HG03159 (cell line): Measurements from ENCODE around the gene RESF1.

Experiments
- ATAC-seq: cut with Tn5 transposase; IDR thresholded peaks from one replicate; pipeline ENCODE4 v1.9.1; 2021; ENCODE audit warnings: mild to moderate bottlenecking, moderate library complexity; ENCODE audit not compliant: unreplicated experiment

RESF1 gene

DNA sequence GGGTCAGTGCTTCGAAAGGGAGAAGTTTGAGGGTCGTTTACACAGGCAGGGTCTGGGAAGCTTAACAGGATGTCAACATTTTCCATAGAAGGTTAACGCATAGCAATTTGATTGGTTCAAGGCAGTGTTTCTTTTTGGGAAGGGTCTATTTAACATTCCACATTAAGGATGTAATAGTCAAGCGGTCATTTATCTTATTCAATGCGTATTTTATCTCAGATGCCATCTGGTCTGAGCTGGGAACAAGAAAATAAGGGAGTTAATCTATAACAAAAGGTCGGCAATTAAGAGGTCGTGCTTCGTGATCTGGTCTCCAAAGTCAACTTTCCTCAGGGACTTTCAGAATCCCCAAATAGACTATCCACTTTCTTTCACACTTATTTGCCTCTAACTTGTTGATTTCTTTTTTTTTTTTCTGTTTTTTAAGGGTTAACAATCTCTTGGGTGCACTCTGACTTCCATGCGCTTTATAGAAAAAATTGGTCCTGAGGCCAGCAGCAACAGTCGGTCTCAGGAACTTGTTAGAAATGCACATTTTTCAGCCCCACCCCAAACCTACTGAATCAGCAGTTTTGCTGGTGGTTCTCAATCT lies 550 bp upstream of the RESF1 start:
- no peak for ATAC-seq

- ATAC-seq: peak; percentile 48
Measured at GRCh38 chr12:31959701-31960391, 631 bp downstream of the RESF1 start.

GRCh38 chr12:31961137-31961536 lies 1.9 kb downstream of the RESF1 start:
- no peak for ATAC-seq

DNA sequence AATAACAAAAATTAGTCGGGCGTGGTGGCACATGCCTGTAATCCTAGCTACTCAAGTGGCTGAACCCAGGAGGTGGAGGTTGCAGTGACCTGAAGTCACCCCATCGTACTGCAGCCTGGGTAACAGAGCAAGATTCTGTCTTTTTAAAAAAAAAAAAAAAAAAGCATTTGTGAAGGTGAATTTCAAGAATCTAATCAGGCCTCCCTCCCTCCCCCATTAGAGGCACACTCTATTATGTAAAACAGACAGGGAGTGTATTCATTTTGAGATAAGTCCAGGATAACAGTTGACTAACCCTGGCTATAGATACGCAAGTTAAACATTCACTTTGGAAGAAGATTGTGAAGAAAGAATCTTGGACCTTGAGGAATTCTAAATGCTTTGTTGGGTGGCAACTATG lies 2.9 kb downstream of the RESF1 start:
- no peak for ATAC-seq

DNA sequence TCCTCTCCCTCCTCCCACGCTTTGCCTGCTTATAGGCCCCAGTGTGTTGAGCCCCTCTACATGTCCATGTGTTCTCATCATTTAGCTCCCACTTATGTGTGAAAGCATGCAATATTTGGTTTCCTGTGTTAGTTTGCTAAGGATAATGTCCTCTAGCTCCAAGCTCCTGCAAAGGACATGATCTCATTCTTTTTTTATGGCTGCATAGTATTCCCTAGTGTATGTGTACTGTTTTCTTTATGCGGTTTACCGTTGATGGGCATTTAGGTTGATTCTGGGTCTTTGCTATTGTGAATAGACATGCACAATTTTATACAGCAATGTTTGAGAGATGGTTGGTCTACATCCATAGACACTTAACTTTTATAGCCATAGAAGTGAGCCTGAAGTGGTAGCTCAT lies 5.1 kb downstream of the RESF1 start:
- ATAC-seq: no peak

GRCh38 chr12:31965090-31965489 lies 5.9 kb downstream of the RESF1 start:
- ATAC-seq: no peak

DNA sequence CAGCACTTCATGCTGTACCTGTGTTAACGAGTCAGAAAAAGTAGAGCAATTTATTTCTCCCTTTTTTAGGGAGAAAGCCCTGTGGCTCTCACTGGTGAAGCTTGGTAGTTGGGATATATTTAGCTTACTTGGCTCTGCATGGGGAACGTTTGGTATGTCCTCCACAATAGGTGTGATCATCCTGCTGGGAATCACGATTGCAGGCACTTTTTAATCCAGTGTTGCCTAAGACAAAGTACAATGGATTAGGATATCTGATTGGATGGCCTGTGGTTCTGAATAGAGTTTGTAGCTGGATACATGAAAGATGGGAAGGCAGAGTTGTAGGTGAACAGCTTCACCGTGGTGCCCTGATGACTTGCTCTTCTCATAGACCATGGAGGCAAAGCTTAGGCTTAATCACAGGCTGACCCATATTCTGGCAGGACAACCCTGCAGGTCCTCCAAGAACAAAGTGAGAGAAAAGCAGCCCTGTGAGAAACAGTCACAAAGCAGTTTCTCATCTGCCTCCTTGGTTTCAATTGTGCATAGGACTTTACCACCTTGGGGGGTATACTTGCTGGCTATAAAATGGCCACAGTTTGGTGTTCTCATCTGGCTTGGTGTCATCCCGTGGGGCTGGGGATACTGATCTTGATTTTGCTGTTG lies 7.5 kb downstream of the RESF1 start:
- ATAC-seq: no peak

GRCh38 chr12:31967539-31967938 lies 8.3 kb downstream of the RESF1 start:
- ATAC-seq: no peak

DNA sequence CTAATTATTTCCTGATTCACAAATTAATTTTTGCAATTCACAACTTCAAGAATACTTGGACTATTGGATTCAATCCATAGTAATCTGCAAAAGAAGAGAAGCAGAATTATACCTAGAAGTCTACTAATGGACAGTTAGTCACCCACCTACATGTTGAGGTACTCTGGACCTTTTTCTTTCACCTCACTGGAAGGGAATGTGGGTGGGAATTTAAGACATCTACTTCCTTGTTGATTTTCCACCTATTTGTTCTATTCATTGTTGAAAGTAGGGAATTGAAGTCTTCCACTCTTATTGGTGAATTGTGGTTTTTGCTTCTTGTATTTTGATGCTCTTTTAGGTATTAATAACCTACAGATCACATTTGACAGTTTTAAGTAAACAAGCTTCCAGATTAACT lies 11.0 kb downstream of the RESF1 start:
- no peak for ATAC-seq

GRCh38 chr12:31973818-31974217 lies 14.6 kb downstream of the RESF1 start:
- no peak for ATAC-seq

GRCh38 chr12:31974673-31975072 lies 15.5 kb downstream of the RESF1 start:
- no peak for ATAC-seq

GRCh38 chr12:31984806-31985591 lies 25.8 kb downstream of the RESF1 start:
- no peak for ATAC-seq

- ATAC-seq: no peak
Measured at GRCh38 chr12:31985832-31986231, 26.6 kb downstream of the RESF1 start.

GRCh38 chr12:31989571-31990362 lies 30.6 kb downstream of the RESF1 start:
- ATAC-seq: no peak

DNA sequence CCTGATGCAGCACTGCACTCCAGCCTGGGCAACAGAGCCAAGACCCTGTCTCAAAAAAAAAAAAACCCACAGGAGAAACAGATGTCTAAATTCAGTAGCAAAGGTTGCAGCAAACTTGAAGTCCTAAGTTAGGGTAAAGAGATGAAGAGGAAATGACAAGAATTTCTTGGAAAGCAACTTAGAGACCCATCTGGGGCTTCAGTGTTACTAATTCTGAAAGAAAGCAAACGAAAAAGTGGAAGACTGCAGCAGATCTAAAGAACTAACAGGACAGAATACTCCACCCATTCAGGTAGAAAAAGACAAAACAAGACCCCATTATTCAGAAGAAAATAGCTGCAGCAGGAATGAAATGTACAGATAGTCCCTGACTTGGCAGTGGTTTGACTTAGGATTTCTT lies 31.9 kb downstream of the RESF1 start:
- ATAC-seq: no peak

GRCh38 chr12:31991815-31992214 lies 32.6 kb downstream of the RESF1 start:
- ATAC-seq: no peak

DNA sequence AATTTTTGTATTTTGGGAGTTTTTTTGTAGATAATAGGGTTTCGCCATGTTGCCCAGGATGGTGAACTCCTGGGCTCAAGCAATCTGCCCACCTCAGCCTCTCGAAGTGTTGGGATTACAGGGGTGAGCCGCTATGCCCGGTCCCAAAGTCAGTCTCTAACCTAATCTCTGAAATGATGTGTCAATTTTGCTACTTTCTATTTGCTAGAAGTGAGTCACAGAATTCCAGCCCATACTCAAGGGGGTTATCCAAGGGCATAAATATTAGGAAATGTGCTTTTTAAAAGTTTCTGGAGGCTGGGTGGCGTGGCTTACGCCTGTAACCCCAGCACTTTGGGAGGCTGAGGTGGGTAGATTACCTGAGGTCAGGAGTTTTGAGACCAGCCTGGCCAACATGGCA lies 40.5 kb downstream of the RESF1 start:
- ATAC-seq: no peak

GRCh38 chr12:32000373-32001005 lies 41.3 kb downstream of the RESF1 start:
- ATAC-seq: no peak

- ATAC-seq: no peak
Measured at GRCh38 chr12:32002848-32003493, 43.8 kb downstream of the RESF1 start.

GRCh38 chr12:32003654-32004053 lies 44.4 kb downstream of the RESF1 start:
- ATAC-seq: no peak
